ENCODE measurements around the gene SAE1.

Gene SAE1

GRCh38 chr19:47188507-47189033 is 57.9 kb downstream of the SAE1 start:
- Histone ChIP-seq H3K9me3 (ENCODE audit: control insufficient read depth, insufficient read depth, low read length) (no peaks in the 10 kb centered on the region), H3K4me1 (ENCODE audit: control insufficient read depth, insufficient read depth, low read length) (no peaks in the 10 kb centered on the region), H3K27me3 (ENCODE audit: control insufficient read depth, insufficient read depth, low read length) (no peaks in the 10 kb centered on the region), H3K27ac (ENCODE audit: low read length) (no peak overlapping the region), H3K36me3 (ENCODE audit: control insufficient read depth, insufficient read depth, low read length) (peaks cover 7% of the 10 kb centered on the region; the same call in 1 of the 2 replicates), H3K4me3 (ENCODE audit: low read length) (no peak overlapping the region)
- no peak for DNase-seq (ENCODE audit: low read depth, low spot score)
- no CpG with 5 or more reads among the region's 5 CpGs for WGBS (ENCODE audit: insufficient coverage, insufficient read length)

GRCh38 chr19:47190167-47190727 is 59.6 kb downstream of the SAE1 start:
- WGBS (ENCODE audit: insufficient coverage, insufficient read length) = no CpG with 5 or more reads among the region's 12 CpGs
- no peak for DNase-seq (ENCODE audit: low read depth, low spot score)
- no peaks in the 10 kb centered on the region for H3K9me3 ChIP-seq (ENCODE audit: control insufficient read depth, insufficient read depth, low read length)

GRCh38 chr19:47195434-47195833 is 64.8 kb downstream of the SAE1 start:
- Histone ChIP-seq H3K27ac (ENCODE audit: low read length) (no peak overlapping the region), H3K4me1 (ENCODE audit: control insufficient read depth, insufficient read depth, low read length) (no peaks in the 10 kb centered on the region), H3K27me3 (ENCODE audit: control insufficient read depth, insufficient read depth, low read length) (no peaks in the 10 kb centered on the region), H3K9me3 (ENCODE audit: control insufficient read depth, insufficient read depth, low read length) (no peaks in the 10 kb centered on the region), H3K36me3 (ENCODE audit: control insufficient read depth, insufficient read depth, low read length) (peaks cover 19% of the 10 kb centered on the region; the same call in 1 of the 2 replicates), H3K4me3 (ENCODE audit: low read length) (no peak overlapping the region)
- DNase-seq (ENCODE audit: low read depth, low spot score) = no peak
- no CpG with 5 or more reads among the region's 1 CpG for WGBS (ENCODE audit: insufficient coverage, insufficient read length)

More at GRCh38 chr19:47190167-47190727, 59.6 kb downstream of the SAE1 start:
- Histone ChIP-seq H3K36me3 (ENCODE audit: control insufficient read depth, insufficient read depth, low read length) (peaks cover 10% of the 10 kb centered on the region; the same call in 1 of the 2 replicates), H3K27me3 (ENCODE audit: control insufficient read depth, insufficient read depth, low read length) (no peaks in the 10 kb centered on the region), H3K4me3 (ENCODE audit: low read length) (no peak overlapping the region), H3K4me1 (ENCODE audit: control insufficient read depth, insufficient read depth, low read length) (no peaks in the 10 kb centered on the region), H3K27ac (ENCODE audit: low read length) (no peak overlapping the region)

GRCh38 chr19:47197141-47197540 is 66.5 kb downstream of the SAE1 start:
- WGBS (ENCODE audit: insufficient coverage, insufficient read length) = no CpG with 5 or more reads among the region's 4 CpGs
- H3K27ac ChIP-seq (ENCODE audit: low read length) = no peak overlapping the region

GRCh38 chr19:47200530-47200929 is 69.9 kb downstream of the SAE1 start:
- H3K9me3 ChIP-seq (ENCODE audit: control insufficient read depth, insufficient read depth, low read length) = no peaks in the 10 kb centered on the region
- H3K27me3 ChIP-seq (ENCODE audit: control insufficient read depth, insufficient read depth, low read length) = no peaks in the 10 kb centered on the region
- no peak overlapping the region for H3K27ac ChIP-seq (ENCODE audit: low read length)
- H3K36me3 ChIP-seq (ENCODE audit: control insufficient read depth, insufficient read depth, low read length) = peaks cover 16% of the 10 kb centered on the region; the same call in 1 of the 2 replicates
- no peak overlapping the region for H3K4me3 ChIP-seq (ENCODE audit: low read length)
- no peak for DNase-seq (ENCODE audit: low read depth, low spot score)
- H3K4me1 ChIP-seq (ENCODE audit: control insufficient read depth, insufficient read depth, low read length) = no peaks in the 10 kb centered on the region
- no CpG with 5 or more reads among the region's 3 CpGs for WGBS (ENCODE audit: insufficient coverage, insufficient read length)

More at GRCh38 chr19:47197141-47197540, 66.5 kb downstream of the SAE1 start:
- no peak for DNase-seq (ENCODE audit: low read depth, low spot score)
- H3K27me3 ChIP-seq (ENCODE audit: control insufficient read depth, insufficient read depth, low read length) = no peaks in the 10 kb centered on the region
- H3K4me1 ChIP-seq (ENCODE audit: control insufficient read depth, insufficient read depth, low read length) = no peaks in the 10 kb centered on the region
- peaks cover 16% of the 10 kb centered on the region; the same call in 1 of the 2 replicates for H3K36me3 ChIP-seq (ENCODE audit: control insufficient read depth, insufficient read depth, low read length)
- no peak overlapping the region for H3K4me3 ChIP-seq (ENCODE audit: low read length)
- H3K9me3 ChIP-seq (ENCODE audit: control insufficient read depth, insufficient read depth, low read length) = no peaks in the 10 kb centered on the region

GRCh38 chr19:47203254-47203653 is 72.6 kb downstream of the SAE1 start:
- no peak overlapping the region for H3K27ac ChIP-seq (ENCODE audit: low read length)
- no CpG with 5 or more reads among the region's 3 CpGs for WGBS (ENCODE audit: insufficient coverage, insufficient read length)
- peaks cover 21% of the 10 kb centered on the region; the same call in 1 of the 2 replicates for H3K36me3 ChIP-seq (ENCODE audit: control insufficient read depth, insufficient read depth, low read length)
- DNase-seq (ENCODE audit: low read depth, low spot score) = no peak
- H3K4me1 ChIP-seq (ENCODE audit: control insufficient read depth, insufficient read depth, low read length) = no peaks in the 10 kb centered on the region
- no peaks in the 10 kb centered on the region for H3K27me3 ChIP-seq (ENCODE audit: control insufficient read depth, insufficient read depth, low read length)
- H3K4me3 ChIP-seq (ENCODE audit: low read length) = no peak overlapping the region
- H3K9me3 ChIP-seq (ENCODE audit: control insufficient read depth, insufficient read depth, low read length) = no peaks in the 10 kb centered on the region

- Histone ChIP-seq H3K27me3 (ENCODE audit: control insufficient read depth, insufficient read depth, low read length) (no peaks in the 10 kb centered on the region), H3K4me1 (ENCODE audit: control insufficient read depth, insufficient read depth, low read length) (0 out of 2 replicates have a peak, but pooled peaks cover 2% of the 10 kb centered on the region), H3K9me3 (ENCODE audit: control insufficient read depth, insufficient read depth, low read length) (no peaks in the 10 kb centered on the region), H3K4me3 (ENCODE audit: low read length) (no peak overlapping the region), H3K27ac (ENCODE audit: low read length) (no peak overlapping the region), H3K36me3 (ENCODE audit: control insufficient read depth, insufficient read depth, low read length) (peaks cover 18% of the 10 kb centered on the region; the same call in 1 of the 2 replicates)
- no peak for DNase-seq (ENCODE audit: low read depth, low spot score)
- WGBS (ENCODE audit: insufficient coverage, insufficient read length) = no CpG with 5 or more reads among the region's 13 CpGs
Measured at GRCh38 chr19:47209319-47210179, 78.9 kb downstream of the SAE1 start.

- peaks cover 18% of the 10 kb centered on the region; the same call in 1 of the 2 replicates for H3K36me3 ChIP-seq (ENCODE audit: control insufficient read depth, insufficient read depth, low read length)
- DNase-seq (ENCODE audit: low read depth, low spot score) = no peak
- H3K4me1 ChIP-seq (ENCODE audit: control insufficient read depth, insufficient read depth, low read length) = 0 out of 2 replicates have a peak, but pooled peaks cover 2% of the 10 kb centered on the region
- no peaks in the 10 kb centered on the region for H3K27me3 ChIP-seq (ENCODE audit: control insufficient read depth, insufficient read depth, low read length)
- H3K27ac ChIP-seq (ENCODE audit: low read length) = no peak overlapping the region
- no peaks in the 10 kb centered on the region for H3K9me3 ChIP-seq (ENCODE audit: control insufficient read depth, insufficient read depth, low read length)
- H3K4me3 ChIP-seq (ENCODE audit: low read length) = no peak overlapping the region
Measured at GRCh38 chr19:47210180-47210490, 79.5 kb downstream of the SAE1 start.

- Histone ChIP-seq H3K27ac (ENCODE audit: low read length) (no peak overlapping the region), H3K9me3 (ENCODE audit: control insufficient read depth, insufficient read depth, low read length) (no peaks in the 10 kb centered on the region), H3K36me3 (ENCODE audit: control insufficient read depth, insufficient read depth, low read length) (peaks cover 16% of the 10 kb centered on the region; the same call in 1 of the 2 replicates), H3K27me3 (ENCODE audit: control insufficient read depth, insufficient read depth, low read length) (no peaks in the 10 kb centered on the region), H3K4me3 (ENCODE audit: low read length) (no peak overlapping the region), H3K4me1 (ENCODE audit: control insufficient read depth, insufficient read depth, low read length) (0 out of 2 replicates have a peak, but pooled peaks cover 2% of the 10 kb centered on the region)
- DNase-seq (ENCODE audit: low read depth, low spot score) = no peak
- WGBS (ENCODE audit: insufficient coverage, insufficient read length) = no CpG with 5 or more reads among the region's 19 CpGs
Measured at GRCh38 chr19:47210689-47211316, 80.2 kb downstream of the SAE1 start.

GRCh38 chr19:47215581-47215980 is 84.9 kb downstream of the SAE1 start:
- Histone ChIP-seq H3K27me3 (ENCODE audit: control insufficient read depth, insufficient read depth, low read length) (no peaks in the 10 kb centered on the region), H3K4me3 (ENCODE audit: low read length) (no peak overlapping the region), H3K36me3 (ENCODE audit: control insufficient read depth, insufficient read depth, low read length) (peaks cover under 1% of the 10 kb centered on the region; the same call in 1 of the 2 replicates), H3K9me3 (ENCODE audit: control insufficient read depth, insufficient read depth, low read length) (no peaks in the 10 kb centered on the region), H3K4me1 (ENCODE audit: control insufficient read depth, insufficient read depth, low read length) (0 out of 2 replicates have a peak, but pooled peaks cover under 1% of the 10 kb centered on the region), H3K27ac (ENCODE audit: low read length) (no peak overlapping the region)
- DNase-seq (ENCODE audit: low read depth, low spot score) = no peak
- WGBS (ENCODE audit: insufficient coverage, insufficient read length) = no CpG with 5 or more reads among the region's 5 CpGs

All from iPS DF 6.9 (cell line).